HG03520 (cell line): ENCODE measurements around the gene CDIP1.
"Not testable (repeated sequence)": the region's sequence is repeated elsewhere in the genome, so short reads cannot be mapped to it uniquely, and the experiment has no call there.

Experiments used
- ATAC-seq: cut with Tn5 transposase; IDR thresholded peaks from one replicate; pipeline ENCODE4 v1.9.1; 2021; ENCODE audit warnings: mild to moderate bottlenecking, moderate library complexity; ENCODE audit not compliant: unreplicated experiment

Gene CDIP1

DNA sequence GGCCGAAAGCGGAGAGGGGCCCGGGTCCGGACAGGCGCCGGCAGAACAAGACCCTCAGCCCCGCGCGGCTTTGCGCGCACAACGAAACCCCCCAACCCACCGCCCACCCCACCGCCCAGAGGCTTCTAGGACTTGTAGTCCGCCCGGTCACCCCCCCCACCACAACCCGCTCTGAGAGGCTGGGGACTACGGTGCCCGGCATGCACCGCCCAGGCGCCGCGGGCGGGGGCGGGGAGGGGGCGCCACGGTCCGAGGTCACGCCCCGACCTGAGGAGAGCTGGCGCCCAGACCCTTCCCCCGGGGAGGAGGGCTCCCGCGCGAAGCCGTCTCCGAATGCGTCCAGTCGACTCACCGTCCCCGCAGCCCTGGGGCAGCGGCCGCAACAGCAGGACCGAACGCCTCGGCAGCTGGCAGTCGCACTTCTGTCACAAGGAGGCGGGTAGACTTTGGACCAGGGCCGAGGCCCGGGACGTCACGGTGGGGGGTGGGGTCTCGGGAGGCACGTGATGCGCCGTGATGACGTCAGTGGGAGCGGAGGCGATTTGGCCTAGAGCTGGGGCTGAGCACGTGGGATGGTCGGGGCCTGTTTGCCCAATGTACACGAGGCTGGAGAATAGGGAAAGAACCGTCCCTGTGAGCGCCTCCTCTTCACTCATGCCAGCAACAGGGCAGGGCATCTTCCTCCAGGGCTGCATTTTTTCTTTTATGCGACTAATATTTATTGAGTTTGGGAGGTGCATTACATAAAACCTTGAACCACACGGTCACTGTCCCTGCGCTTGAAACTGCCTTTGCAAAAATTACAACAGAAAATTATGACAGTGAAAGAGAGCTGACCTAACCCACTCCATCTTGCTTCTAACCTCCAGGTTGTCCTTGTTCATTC lies at the start of gene CDIP1:
Gene CDIP1 (minus strand): TSS at position 424 of the 886 bp plus-strand sequence. CDS start 24,643 bp downstream, outside the sequence.
- peak; percentile 71 for ATAC-seq

DNA sequence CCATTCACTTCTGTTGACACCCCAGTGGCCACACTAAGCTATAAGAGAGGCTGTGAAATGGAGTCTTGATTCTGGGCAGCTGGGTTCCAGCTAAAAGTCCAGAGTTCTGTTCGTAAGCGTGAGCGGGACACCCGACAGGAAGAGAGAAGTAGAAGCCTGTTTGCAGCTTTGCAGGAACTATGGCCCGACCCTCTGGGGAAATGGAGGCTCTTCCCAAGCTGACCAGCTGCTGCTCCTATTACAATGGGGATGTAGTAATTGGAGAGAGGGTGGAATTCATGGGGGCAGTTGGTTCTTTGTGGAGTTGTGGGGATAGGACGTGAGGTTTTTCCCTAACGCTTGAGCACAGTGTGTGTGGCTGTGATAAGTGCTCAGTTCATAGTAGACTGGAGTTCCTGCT lies 47.7 kb upstream of the CDIP1 start:
- ATAC-seq, result no peak

DNA sequence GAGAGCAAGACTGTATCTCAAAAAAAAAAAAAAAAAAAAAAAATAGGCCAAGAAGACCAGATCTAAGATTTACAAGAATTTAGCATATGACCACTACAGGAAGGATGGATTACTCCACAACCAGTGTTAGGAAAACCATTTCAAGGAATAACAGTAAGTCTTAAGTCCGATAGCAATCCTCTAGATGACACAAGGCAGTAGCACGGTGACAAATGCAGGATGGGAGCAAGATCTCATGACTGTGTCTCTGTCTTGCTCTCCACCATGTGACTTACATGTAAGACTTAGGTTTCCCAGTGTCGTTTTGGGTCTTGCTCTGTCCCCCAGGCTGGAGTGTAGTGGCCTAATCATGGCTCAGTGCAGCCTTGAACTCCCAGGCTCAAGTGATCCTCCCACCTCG lies 45.3 kb upstream of the CDIP1 start:
- no peak for ATAC-seq

DNA sequence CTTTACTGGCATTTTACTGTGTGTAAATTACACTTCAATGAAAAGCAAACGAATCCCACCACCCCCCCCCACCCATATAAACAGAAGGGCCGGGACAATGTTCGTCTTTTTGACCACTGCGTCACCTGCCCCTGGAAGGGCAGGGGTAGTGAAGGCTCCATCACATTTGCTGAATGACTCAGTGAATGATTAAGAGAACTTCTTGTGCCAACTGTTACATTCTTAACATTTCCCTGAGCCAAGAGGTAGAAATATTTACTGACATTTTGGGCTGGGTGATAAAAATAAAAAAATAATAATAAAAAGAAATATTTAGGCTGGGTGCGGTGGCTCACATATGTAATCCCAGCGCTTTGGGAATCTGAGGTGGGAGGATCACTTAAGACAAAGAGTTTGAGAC lies 41.7 kb upstream of the CDIP1 start:
- ATAC-seq, result no peak

DNA sequence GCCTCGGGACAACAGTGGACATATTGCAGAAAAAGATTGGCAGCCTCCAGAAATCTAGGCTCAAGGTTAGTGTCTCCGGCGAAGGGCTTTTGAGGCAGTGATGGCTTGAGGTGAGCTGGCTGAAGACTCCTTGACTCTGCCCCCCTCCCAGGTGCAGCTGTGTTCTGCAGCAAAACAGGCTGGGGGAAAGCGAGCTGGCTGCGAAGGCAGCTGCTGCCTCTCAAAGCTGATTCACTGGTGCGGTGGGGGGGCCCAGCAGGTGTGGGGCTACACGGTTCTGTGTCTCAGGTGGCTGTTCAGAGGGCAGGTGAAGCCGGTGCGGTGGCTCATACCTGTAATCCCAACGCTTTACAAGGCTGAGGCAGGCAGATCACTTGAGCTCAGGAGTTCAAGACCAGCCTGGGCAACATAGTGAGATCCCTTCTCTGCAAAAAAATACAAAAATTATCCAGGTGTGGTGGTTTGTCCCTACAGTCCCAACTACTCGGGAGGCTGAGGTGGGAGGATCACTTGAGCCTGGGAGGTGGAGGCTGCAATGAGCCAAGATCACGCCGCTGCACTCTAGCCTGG lies 40.5 kb upstream of the CDIP1 start:
- no peak for ATAC-seq

DNA sequence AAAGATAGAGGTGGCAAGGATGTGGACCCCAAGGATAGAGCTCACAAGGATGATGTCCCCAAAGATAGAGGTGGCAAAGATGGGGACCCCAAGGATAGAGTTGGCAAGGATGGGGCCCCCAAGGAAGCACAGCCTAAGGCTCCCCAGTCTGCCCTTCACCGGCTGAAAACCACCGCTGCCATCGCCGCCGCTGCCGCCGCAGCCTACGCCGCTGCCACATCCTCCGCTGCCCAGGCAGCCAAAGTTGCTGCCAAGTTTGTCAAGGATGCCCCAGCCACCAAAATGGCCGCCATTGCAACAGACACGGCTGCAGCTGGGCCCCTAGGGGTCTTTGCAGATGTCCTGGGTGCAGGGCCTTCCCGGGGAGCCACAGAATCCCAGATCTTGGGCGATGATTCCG lies 37.4 kb upstream of the CDIP1 start:
- no peak for ATAC-seq

DNA sequence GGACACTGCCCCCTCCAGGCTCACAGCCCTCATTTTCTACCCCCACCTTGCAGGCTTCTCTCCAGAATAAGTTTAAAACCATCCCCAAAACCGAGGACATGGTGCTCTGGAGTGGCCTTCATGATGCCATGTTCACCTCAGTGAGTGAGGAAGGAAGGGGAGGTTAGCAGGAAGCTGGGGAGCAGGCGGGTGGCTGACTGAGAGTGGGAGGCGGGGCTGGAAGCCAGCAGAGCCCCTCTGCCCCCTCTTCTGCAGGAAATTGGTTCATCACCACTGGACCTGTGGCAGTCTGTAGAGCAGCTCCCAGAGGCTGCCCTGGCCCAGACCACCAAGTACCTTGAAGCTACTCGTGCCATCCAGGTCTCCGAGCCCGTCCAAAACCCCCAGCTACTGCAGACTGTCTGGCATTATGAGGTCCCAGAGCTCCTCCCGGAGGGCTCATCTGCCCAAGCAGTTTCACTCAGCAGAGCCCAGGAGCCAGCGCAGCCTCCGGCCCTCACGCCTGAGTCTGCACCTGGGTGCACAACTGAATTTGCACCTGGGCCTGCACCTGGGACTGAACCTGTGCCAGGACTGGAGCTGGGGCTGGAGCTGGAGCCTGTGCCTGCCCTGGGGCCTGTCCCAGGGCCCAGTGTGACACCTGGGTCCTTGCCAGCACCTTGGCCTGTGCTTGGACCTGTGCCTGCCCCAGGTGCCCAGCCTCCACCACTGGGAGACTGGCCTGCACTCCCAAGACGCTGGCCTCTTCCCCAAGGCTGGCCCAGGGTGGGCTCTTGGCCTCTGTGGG lies 36.5 kb upstream of the CDIP1 start:
- no peak for ATAC-seq

DNA sequence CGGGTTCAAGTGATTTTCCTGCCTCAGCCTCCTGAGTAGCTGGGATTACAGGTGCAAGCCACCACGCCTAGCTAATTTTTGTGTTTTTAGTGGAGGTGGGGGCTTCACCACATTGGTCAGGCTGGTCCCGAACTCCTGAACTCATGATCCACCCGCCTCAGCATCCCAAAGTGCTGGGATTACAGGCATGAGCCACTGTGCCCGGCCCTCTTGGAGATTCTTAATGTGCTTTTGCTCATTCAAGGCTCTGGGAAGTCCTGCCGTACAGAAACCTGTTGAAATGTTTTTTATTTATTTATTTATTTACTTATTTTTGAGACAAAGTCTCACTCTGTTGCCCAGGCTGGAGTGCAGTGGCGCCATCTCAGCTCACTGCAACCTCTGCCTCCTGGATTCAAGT lies 35.4 kb upstream of the CDIP1 start:
- ATAC-seq, result not testable (repeated sequence)

DNA sequence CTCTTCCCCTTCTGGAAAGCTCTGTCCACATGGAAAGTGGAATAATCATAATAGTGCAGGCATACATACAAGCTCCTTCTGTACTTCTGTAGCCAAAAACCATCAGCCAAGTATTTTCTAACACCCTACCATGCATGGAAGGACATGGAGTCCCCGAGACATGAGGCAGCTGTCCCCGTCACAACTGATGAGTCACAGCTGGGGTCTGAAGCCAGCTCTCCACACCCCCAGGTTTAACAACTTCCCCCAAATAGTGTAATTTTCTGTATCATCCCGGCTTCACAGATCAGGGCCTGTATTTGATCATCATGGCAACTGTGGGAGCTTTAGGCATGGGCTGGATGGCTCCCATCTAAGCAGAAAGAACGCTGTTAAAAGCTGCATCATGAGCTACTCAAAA lies 34.1 kb upstream of the CDIP1 start:
- ATAC-seq, result no peak

DNA sequence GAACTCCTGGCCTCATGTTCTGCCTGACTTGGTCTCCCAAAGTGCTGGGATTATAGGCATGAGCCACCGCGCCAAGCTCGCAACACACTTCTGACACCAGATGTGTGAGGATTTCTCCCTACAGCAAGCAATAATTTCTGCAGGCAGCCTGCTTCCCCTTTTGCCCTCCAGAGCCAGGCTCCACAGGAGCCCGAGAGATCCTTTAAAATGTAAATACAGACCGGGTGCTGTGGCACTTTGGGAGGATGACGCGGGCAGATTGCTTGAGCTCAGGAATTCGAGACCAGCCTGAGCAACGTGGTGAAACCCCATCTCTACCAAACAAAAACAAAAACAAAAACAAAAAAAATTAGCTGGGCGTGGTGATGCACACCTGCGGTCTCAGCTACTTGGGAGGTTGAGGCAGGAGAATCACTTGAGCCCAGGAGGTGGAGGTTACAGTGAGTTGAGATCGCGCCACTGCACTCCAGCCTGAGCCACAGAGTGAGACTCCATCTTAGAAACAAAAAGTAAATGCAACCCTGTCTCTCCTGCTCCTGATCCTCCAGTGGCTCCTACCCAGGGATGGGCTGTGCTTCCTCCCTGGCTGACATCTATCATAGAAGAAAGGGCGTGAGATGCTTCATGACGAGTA lies 32.2 kb upstream of the CDIP1 start:
- no peak for ATAC-seq

DNA sequence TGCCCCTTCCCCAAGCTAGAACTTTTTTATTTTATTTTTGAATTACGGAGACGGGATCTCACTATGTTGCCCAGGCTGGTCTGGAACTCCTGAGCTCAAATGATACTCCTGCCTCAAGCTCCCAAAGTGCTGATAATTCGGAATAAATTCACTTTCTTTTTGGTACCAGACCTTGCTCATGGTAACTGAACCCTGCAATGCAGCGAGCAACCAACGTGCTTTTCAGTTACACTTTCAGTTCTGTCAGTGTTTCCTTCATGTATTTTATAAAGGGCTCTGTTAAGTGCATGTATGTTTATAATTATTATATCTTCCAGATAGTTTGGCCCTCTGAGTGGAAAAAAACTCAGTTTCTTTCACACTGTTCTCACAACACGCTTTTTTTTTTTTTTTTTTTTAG lies 31.5 kb upstream of the CDIP1 start:
- no peak for ATAC-seq

DNA sequence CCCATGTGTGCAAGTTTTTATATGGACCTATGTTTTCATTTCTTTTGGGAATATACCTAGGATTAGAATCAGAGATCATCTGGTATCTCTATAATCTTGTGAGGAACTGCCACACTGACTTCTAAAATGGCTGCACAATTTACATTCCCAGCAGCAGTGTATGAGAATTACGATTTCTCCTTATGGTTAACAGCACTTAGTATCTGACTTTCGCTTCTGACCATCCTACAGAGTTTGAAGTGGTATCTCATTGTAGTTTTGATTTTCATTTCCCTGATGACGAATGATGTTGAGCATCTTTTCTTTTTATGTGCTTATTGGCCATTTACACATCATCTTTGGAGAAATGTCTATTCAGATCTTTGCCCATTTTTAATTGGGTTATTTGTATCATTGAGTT lies 27.6 kb upstream of the CDIP1 start:
- no peak for ATAC-seq

DNA sequence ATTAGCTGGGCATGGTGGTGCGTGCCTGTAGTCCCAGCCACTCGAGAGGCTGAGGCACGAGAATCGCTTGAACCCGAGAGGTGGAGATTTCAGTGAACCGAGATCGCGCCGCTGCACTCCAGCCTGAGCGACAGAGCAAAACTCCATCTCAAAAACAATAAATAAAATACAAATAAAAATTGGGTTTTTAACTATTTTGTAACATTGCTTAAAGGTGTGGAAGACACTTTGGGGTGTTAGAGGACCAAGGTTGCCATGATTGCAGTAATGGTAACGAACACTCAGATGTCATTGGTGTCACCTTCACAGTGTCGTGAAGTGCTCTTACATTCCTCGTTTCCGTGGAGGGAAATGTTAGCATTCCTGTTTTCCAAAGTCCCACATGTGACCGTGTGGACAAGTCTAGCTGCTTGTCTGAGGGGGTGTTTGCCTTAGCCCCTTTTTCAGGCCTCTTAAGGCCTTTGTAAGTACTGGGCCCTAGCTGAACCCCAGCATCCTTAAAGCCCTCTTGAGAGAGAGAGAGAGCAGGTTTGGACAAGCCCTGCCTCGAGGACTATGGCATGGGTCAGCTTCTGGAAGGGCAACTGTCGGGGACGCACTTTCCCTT lies 26.2 kb upstream of the CDIP1 start:
- no peak for ATAC-seq

DNA sequence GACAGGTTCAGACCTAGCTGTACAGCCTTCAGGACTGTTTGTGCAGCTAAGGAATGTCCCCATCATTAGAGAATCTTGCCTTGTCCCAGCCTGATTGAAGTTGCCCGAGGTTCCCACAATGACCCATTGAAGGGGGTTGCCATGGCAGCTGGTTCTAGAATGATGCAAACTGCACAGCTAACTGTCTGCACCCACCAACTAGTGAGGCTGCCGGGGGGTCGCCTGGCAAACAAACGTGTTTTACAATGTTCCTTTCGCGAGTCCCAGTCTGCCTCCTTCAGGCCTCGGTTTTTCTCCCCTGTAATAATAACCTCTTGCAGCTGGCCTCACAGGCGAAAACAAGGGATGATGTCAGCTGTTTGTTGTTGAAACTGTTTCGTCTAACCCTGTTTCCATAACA lies 23.0 kb upstream of the CDIP1 start:
- no peak for ATAC-seq

DNA sequence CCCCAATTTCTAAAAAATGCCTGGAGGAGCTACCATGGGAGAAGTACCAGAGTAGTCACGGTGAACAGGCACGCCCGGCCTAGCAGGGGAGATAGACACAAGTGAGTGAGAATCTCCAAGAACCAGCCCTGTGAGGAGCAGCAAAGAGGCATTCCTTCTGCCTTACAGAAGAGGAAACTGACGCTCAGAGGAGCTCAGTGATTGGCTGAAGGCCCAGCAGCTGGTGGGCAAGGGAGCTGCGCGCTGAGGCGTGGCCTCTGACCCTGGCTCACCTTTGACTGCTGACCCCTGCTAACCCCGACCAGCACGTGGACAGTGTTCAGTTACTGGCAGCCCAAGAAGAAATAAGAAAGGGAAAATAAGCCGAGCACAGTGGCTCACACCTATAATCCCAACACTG lies 19.4 kb upstream of the CDIP1 start:
- no peak for ATAC-seq

DNA sequence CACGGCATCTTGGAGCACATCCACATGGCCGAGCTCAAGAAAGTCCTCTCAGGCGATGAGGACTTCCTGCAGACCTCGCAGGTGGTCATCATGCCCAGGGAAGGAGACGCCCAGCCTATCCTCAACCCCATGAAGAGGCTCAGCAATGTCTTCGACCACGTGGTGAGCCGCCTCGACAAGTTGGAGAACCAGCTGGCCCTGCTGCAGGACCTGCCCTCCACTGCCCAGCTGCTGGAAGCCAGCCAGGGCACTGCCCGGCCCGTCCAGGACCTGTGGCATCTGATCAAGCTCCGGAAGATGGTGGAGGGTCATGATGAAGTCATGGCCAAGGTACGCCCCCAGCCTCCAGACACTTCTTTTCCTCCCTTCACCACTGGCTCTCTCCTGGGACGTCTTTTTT lies 18.0 kb upstream of the CDIP1 start:
- ATAC-seq, result no peak

DNA sequence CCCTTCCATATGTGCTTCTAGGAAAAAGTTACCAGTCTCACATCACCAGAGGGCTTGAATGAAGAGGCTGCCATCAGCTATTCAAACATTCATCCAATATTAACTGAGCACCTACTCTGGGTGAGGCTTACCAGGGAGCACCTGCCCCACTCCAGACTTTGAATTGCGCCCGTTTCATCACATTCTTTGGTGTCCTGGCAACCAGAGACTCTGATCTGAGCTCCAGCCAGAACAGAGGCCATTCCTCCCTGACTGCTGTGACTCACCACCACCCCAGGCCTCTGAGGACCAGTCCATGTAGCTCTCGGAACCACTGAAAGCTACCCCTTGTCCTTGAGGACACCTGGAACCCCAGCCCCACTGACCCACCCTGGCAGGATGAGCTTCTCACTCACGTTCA lies 17.5 kb upstream of the CDIP1 start, which contains the start of gene C16orf96:
Gene C16orf96 (plus strand): TSS at position 229 of the 400 bp plus-strand sequence. CDS start 150 bp downstream, at position 379.
- no peak for ATAC-seq

DNA sequence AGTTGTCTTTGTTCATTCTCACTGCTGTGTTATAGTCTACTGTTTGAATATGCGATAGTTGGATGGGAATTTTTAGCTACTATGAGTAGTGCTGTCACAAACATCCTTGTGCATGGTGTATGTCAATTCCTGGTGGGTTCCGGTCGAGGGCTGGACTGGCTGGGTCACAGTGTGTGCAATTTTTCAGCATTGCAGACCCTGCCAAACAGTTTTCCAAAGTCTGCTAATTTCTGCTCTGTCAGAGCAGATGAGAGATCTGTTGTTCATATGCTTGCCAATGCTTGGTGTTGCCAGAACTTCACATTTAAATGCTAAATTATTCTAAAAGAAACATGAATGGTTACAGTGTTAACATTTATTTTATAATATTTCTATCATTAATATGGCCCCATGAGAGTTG lies 14.0 kb upstream of the CDIP1 start:
- ATAC-seq, result no peak

DNA sequence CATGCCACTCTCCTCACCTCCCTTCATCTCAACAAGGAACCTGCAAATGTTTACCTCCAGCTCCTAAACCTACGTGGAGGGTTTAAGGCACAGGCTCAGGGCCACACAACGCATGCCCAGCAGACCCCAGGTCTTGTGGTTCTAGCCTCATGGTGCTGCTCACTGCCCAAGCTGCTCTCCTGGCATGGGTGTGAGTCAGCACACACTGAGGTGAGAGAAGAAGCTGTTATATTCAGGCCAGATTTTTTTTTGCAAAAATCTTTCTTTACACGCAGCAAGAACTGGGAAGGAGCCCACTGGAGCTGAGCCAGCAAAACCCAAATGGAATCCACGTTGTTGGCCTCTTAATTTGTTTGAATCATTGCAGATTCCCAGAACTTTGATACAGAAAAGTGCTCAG lies 12.0 kb upstream of the CDIP1 start:
- ATAC-seq, result no peak

DNA sequence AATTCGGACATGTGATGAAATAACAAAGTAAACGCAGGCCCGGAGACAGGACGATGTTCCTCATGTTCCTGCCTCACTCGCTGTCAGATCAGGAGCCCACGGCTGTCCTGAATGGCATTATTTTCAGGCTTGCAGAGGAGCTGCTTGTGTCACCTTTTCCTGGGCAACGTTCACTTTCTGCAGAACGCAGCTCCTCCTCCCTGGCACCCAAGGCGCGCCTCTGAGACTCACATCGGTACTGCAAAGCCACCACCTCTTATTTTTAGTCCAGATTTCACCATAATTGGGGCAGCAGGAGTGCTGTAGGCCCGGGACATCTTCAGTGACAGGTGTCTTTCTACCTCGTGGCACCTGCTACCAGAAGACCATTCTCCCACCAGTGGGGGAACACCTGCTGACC lies 9.6 kb upstream of the CDIP1 start:
- ATAC-seq, result no peak

DNA sequence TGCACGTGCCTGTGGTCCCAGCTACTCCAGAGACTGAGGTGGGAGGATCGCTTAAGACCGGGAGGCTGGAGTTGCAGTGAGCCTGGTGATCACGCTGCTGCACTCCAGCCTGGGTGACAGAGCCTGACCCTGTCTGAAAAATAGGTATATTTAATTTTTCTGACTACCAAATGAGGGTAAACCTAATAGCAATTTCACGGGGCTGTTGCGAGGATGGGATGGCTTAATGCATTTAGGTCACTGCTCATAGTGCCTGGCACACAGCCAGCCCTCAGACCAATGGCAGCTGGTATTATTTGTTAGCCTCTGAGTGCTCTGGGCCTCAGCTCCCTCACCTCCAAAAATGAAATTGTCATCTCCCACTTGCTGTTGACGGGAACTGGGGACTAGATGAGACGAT lies 5.9 kb upstream of the CDIP1 start:
- ATAC-seq, result no peak
